Activated B cell treated with CpG ODN at 0.5 μM for 24 hours (primary cell): ENCODE measurements around the gene SLC48A1. TPM values are rescaled to one million over a fixed set of nuclear protein-coding genes. Genes with fewer than 3 reads are reported as not detected.

Experiments used
- ATAC-seq: fragments of 200-7000 bp; cut with Tn5 transposase; one replicate; pipeline ENCODE4 v1.10.0; 2021; ENCODE audit warnings: low read depth, mild to moderate bottlenecking, moderate library complexity
- CTCF ChIA-PET: fragments of 350-600 bp; sonication (Branson Sonifier 250); formaldehyde crosslinking; loops from one replicate; lab custom pipeline; 2021; ENCODE audit warnings: antibody characterized with exemption; lab: Charles Lee
- POLR2A ChIA-PET: fragments of 350-600 bp; sonication (Branson Sonifier 250); formaldehyde crosslinking; loops from one replicate; lab custom pipeline; 2021; ENCODE audit warnings: antibody characterized with exemption; lab: Charles Lee
- DNase-seq: peaks from one replicate; pipeline ENCODE4 v3.0.0; 2022
- H3K27ac Mint-ChIP-seq: one replicate; pipeline ENCODE4 v1.8.0; 2020; ENCODE audit warnings: mixed read lengths
- H3K27me3 Mint-ChIP-seq: one replicate; pipeline ENCODE4 v1.8.0; 2021; ENCODE audit warnings: mixed read lengths
- H3K36me3 Mint-ChIP-seq: one replicate; pipeline ENCODE4 v1.8.0; 2021; ENCODE audit warnings: low read depth, mixed read lengths
- H3K4me1 Mint-ChIP-seq: one replicate; pipeline ENCODE4 v1.8.0; 2021; ENCODE audit warnings: mixed read lengths
- H3K4me3 Mint-ChIP-seq: one replicate; pipeline ENCODE4 v1.8.0; 2020; ENCODE audit warnings: mild to moderate bottlenecking, mixed read lengths
- H3K9me3 Mint-ChIP-seq: one replicate; pipeline ENCODE4 v1.8.0; 2020; ENCODE audit warnings: mixed read lengths
- CTCF ChIP-seq: fragments of 200-600 bp; IDR thresholded peaks from one replicate; pipeline ENCODE4 v1.8.0; 2022; ENCODE audit warnings: antibody characterized with exemption, mild to moderate bottlenecking
- intact Hi-C: fragments of 100-400 bp; cut with micrococcal nuclease; formaldehyde crosslinking; loops from one replicate; pipeline ENCODE4 v1.15.1; 2024
- total RNA-seq: library from RNA; stranded (reverse); gene quantifications from 2 replicates; pipeline ENCODE4 v1.2.3, GENCODE V29; 2022

Gene SLC48A1
- total RNA-seq, 1 donor from 2014 or later = 12.8 TPM

- DNase-seq (no peak), ATAC-seq (no peak)
- Mint-ChIP-seq H3K27ac (no peak overlapping the region), H3K4me3 (no peak overlapping the region), H3K27me3 (no peaks in the 10 kb centered on the region), H3K9me3 (no peaks in the 10 kb centered on the region), H3K4me1 (peaks cover 54% of the 10 kb centered on the region), H3K36me3 (peaks cover 9% of the 10 kb centered on the region)
- intact Hi-C loops = no loop called here
- ChIA-PET CTCF (interaction anchor here (1.4 kb wide), 1 partner anchor 9 kb away, joined by 6 read pairs; no protein-coding TSS in a partner anchor), POLR2A (interaction anchor here (1.2 to 19.6 kb wide), 3 partner anchors 12 to 20 kb away, joined by 5 to 573 read pairs (median 103); no protein-coding TSS in a partner anchor)
- no peak for TF ChIP-seq CTCF
Measured at GRCh38 chr12:47822401-47822800, 49.4 kb downstream of the SLC48A1 start.

- CTCF ChIA-PET = interaction anchor here (1.4 kb wide), 1 partner anchor 10 kb away, joined by 6 read pairs; no protein-coding TSS in a partner anchor
- DNase-seq (no peak), ATAC-seq (no peak)
- no peaks in the 10 kb centered on the region for H3K9me3 Mint-ChIP-seq
- peaks cover 49% of the 10 kb centered on the region for H3K4me1 Mint-ChIP-seq
- H3K36me3 Mint-ChIP-seq = peaks cover 9% of the 10 kb centered on the region
- no peak for TF ChIP-seq CTCF
- intact Hi-C loops = no loop called here
- POLR2A ChIA-PET = interaction anchor here (7.1 to 19.6 kb wide), 2 partner anchors 11 to 12 kb away, joined by 103 to 573 read pairs; no protein-coding TSS in a partner anchor
- no peaks in the 10 kb centered on the region for H3K27me3 Mint-ChIP-seq
- no peak overlapping the region for H3K27ac Mint-ChIP-seq
- H3K4me3 Mint-ChIP-seq = no peak overlapping the region
Measured at GRCh38 chr12:47822863-47823262, 49.8 kb downstream of the SLC48A1 start.

- CTCF ChIA-PET = interaction anchor here (0.9 to 1.2 kb wide), 2 partner anchors 14 to 45 kb away, joined by 4 to 5 read pairs; no protein-coding TSS in a partner anchor
- TF ChIP-seq CTCF = no peak
- no peak for DNase-seq
- no peaks in the 10 kb centered on the region for H3K27me3 Mint-ChIP-seq
- H3K4me1 Mint-ChIP-seq = peaks cover 46% of the 10 kb centered on the region
- ATAC-seq = no peak
- H3K27ac Mint-ChIP-seq = no peak overlapping the region
- intact Hi-C loops = no loop called here
- H3K9me3 Mint-ChIP-seq = no peaks in the 10 kb centered on the region
- peaks cover 4% of the 10 kb centered on the region for H3K36me3 Mint-ChIP-seq
- POLR2A ChIA-PET = interaction anchor here (1.9 to 19.6 kb wide), 3 partner anchors 10 to 13 kb away, joined by 16 to 573 read pairs (median 103); no protein-coding TSS in a partner anchor
- no peak overlapping the region for H3K4me3 Mint-ChIP-seq
Measured at GRCh38 chr12:47823422-47824086, 50.5 kb downstream of the SLC48A1 start.

GRCh38 chr12:47824198-47824597 is 51.2 kb downstream of the SLC48A1 start:
- no peak for DNase-seq
- H3K4me3 Mint-ChIP-seq = no peak overlapping the region
- ChIA-PET POLR2A (interaction anchor here (1.9 kb wide), 1 partner anchor 11 kb away, joined by 16 read pairs; no protein-coding TSS in a partner anchor), CTCF (interaction anchor here (0.8 to 1.2 kb wide), 4 partner anchors 14 to 46 kb away, joined by 3 to 5 read pairs (median 4); no protein-coding TSS in a partner anchor)
- ATAC-seq = no peak
- peak overlapping the region; percentile 27 for H3K27ac Mint-ChIP-seq
- peaks cover 41% of the 10 kb centered on the region for H3K4me1 Mint-ChIP-seq
- H3K27me3 Mint-ChIP-seq = no peaks in the 10 kb centered on the region
- intact Hi-C loops = no loop called here
- H3K36me3 Mint-ChIP-seq = peaks cover 2% of the 10 kb centered on the region
- H3K9me3 Mint-ChIP-seq = no peaks in the 10 kb centered on the region
- no peak for TF ChIP-seq CTCF

GRCh38 chr12:47824635-47825034 is 51.6 kb downstream of the SLC48A1 start:
- DNase-seq (no peak), ATAC-seq (no peak)
- Mint-ChIP-seq H3K9me3 (no peaks in the 10 kb centered on the region), H3K36me3 (peaks cover 2% of the 10 kb centered on the region), H3K27me3 (no peaks in the 10 kb centered on the region), H3K27ac (no peak overlapping the region), H3K4me1 (peaks cover 41% of the 10 kb centered on the region), H3K4me3 (no peak overlapping the region)
- ChIA-PET CTCF (interaction anchor here (0.8 to 1.2 kb wide), 4 partner anchors 13 to 46 kb away, joined by 3 to 5 read pairs (median 4); no protein-coding TSS in a partner anchor), POLR2A (interaction anchor here (1.9 kb wide), 1 partner anchor 11 kb away, joined by 16 read pairs; no protein-coding TSS in a partner anchor)
- intact Hi-C loops = no loop called here
- no peak for TF ChIP-seq CTCF
